Effector memory CD4-positive, alpha-beta T cell (primary cell): ENCODE measurements around the gene PDE1C.
"Not testable (repeated sequence)": the region's sequence is repeated elsewhere in the genome, so short reads cannot be mapped to it uniquely, and the experiment has no call there.

Source experiments
- DNase-seq, 3 donors: peaks; one replicate each; pipeline ENCODE4 v3.0.0-alpha.2; 2020
- H3K27ac ChIP-seq: 2 replicates; pipeline ENCODE4 v1.7.0; 2013; ENCODE audit warnings: mild to moderate bottlenecking, low read length, moderate library complexity; ENCODE audit not compliant: insufficient read depth, poor library complexity, severe bottlenecking
- H3K27me3 ChIP-seq: replicated peaks from 2 replicates; pipeline ENCODE4 v1.7.0; 2013; ENCODE audit warnings: mild to moderate bottlenecking, low read length; ENCODE audit not compliant: insufficient read depth, control insufficient read depth, poor library complexity, severe bottlenecking
- H3K36me3 ChIP-seq: 2 replicates; pipeline ENCODE4 v1.7.0; 2013; ENCODE audit warnings: mild to moderate bottlenecking, low read length, moderate library complexity; ENCODE audit not compliant: control insufficient read depth, insufficient read depth
- H3K4me1 ChIP-seq: 2 replicates; pipeline ENCODE4 v1.7.0; 2013; ENCODE audit warnings: low read length, mild to moderate bottlenecking; ENCODE audit not compliant: control insufficient read depth, insufficient read depth, poor library complexity, severe bottlenecking
- H3K4me3 ChIP-seq: 2 replicates; pipeline ENCODE4 v1.7.0; 2013; ENCODE audit warnings: low read length, low read depth, mild to moderate bottlenecking; ENCODE audit not compliant: insufficient read depth, poor library complexity, severe bottlenecking
- H3K9me3 ChIP-seq: 2 replicates; pipeline ENCODE4 v1.7.0; 2013; ENCODE audit warnings: mild to moderate bottlenecking, low read length, moderate library complexity; ENCODE audit not compliant: control insufficient read depth

PDE1C gene

DNA sequence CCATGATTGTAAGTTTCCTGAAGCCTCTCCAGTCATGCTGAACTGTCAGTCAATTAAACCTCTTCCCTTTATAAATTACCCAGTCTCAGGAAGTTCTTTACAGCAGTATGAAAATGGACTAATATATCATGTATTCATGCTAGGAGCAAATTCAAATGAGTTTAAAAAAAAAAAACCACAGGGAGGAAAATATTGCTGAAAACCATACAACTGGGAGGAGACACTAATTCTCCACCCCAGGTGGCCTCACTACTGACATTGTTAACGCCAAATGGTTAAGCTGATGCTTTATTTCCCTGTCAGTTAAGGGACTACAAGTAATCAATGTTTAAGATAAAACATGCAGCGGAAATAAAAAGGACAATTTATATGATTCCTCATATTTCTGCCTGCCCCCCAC, 55.1 kb downstream of the PDE1C start:
- Histone ChIP-seq H3K9me3 (no peaks in the 10 kb centered on the region), H3K27me3 (no peaks in the 10 kb centered on the region), H3K36me3 (no peaks in the 10 kb centered on the region), H3K27ac (no peak overlapping the region), H3K4me1 (no peaks in the 10 kb centered on the region), H3K4me3 (no peak overlapping the region)
- no peak for DNase-seq

DNA sequence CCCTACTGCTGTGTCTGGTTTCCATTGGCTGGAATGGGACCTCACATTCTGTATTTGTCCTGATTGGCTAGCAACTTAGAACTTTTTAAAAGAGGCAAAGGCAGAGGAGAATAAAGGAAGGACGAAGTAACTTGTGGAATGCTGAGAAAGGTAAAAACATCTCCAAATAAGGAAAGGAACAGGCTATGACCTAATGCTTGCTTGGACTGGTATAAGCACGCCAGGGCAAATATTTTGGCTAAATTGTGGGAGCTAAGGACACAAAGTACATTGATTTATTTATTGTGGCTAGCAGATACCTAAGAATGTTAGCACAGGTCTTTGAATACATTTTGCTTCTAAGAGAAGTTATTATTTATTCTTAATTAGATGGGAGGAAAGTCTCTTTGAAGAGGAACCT, 56.7 kb downstream of the PDE1C start:
- H3K36me3 ChIP-seq, H3K27ac ChIP-seq, H3K4me3 ChIP-seq, H3K9me3 ChIP-seq, DNase-seq, H3K4me1 ChIP-seq, H3K27me3 ChIP-seq: not testable (repeated sequence)

- H3K27me3 ChIP-seq, result no peaks in the 10 kb centered on the region
- no peak overlapping the region for H3K4me3 ChIP-seq
- H3K4me1 ChIP-seq, result no peaks in the 10 kb centered on the region
- DNase-seq, result no peak
- no peaks in the 10 kb centered on the region for H3K9me3 ChIP-seq
- no peaks in the 10 kb centered on the region for H3K36me3 ChIP-seq
- H3K27ac ChIP-seq, result no peak overlapping the region
These were observed 64.6 kb downstream of the PDE1C start for GRCh38 chr7:32005577-32005976.

DNA sequence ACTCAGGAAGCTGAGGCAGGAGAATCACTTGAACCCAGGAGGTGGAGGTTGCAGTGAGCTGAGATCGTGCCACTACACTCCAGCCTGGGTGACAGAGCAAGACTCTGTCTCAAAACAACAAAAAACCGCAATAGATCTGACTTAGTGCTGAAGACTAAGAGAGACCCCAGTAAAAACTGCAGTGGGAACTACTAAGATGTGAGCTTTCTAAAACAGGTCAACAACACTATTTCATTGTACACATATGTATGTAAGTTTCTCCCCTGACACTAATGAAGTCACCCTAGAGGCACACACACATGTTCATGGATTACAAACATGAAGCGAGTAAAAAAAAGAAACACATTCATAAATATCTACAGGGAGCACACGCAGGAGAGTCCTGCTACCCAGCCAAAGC, 68.3 kb downstream of the PDE1C start:
- no peaks in the 10 kb centered on the region for H3K27me3 ChIP-seq
- no peaks in the 10 kb centered on the region for H3K4me1 ChIP-seq
- no peak overlapping the region for H3K27ac ChIP-seq
- no peaks in the 10 kb centered on the region for H3K9me3 ChIP-seq
- no peak overlapping the region for H3K4me3 ChIP-seq
- H3K36me3 ChIP-seq, result no peaks in the 10 kb centered on the region
- DNase-seq, result no peak

DNA sequence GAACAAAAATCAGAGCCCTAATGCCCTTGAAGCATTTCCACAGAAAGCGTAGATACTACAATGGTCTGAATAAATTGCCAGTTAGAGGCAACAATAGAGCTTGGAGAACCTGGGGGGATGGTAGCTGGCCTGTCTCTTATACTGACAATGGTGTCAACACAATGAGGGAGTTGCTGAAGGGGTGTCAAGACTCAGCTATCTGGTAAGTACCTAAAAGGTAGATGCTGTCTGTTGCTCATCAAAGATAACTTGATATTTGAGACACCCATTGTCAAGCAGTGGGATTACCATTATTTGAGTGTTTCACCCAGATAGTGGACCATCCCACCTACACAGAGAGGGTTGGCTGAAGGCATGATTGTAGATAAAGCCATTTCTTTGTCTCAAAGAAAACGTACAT, 72.8 kb downstream of the PDE1C start:
- no peak overlapping the region for H3K4me3 ChIP-seq
- H3K9me3 ChIP-seq, result no peaks in the 10 kb centered on the region
- H3K36me3 ChIP-seq, result no peaks in the 10 kb centered on the region
- no peak overlapping the region for H3K27ac ChIP-seq
- no peaks in the 10 kb centered on the region for H3K4me1 ChIP-seq
- DNase-seq, result no peak
- H3K27me3 ChIP-seq, result no peaks in the 10 kb centered on the region

DNA sequence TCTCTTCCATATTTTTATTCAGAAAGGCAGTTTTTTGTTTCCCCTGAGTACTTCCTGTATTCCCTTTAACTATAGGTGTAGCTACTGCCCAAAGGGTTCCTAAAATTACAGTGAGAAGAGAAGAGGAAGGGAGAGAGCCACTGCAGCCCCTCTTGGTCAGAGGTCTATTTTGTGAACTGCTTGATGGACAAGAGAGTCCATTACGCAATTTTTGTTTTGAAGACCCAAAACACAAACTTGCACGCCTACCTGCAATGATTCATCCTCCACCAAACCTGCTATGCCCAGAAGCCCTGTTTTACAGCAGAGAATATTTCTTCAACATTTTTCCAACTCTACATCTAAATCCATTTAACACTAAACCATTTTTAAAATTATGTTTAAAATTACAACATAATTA, 75.1 kb downstream of the PDE1C start:
- H3K27me3 ChIP-seq, result no peaks in the 10 kb centered on the region
- no peak overlapping the region for H3K4me3 ChIP-seq
- no peak overlapping the region for H3K27ac ChIP-seq
- DNase-seq, result no peak
- no peaks in the 10 kb centered on the region for H3K4me1 ChIP-seq
- H3K9me3 ChIP-seq, result no peaks in the 10 kb centered on the region
- H3K36me3 ChIP-seq, result no peaks in the 10 kb centered on the region

- Histone ChIP-seq H3K4me1 (no peaks in the 10 kb centered on the region), H3K27ac (no peak overlapping the region), H3K9me3 (no peaks in the 10 kb centered on the region), H3K4me3 (no peak overlapping the region), H3K36me3 (no peaks in the 10 kb centered on the region), H3K27me3 (no peaks in the 10 kb centered on the region)
- DNase-seq, result no peak
These were observed 78.4 kb downstream of the PDE1C start for GRCh38 chr7:31991846-31992245.

DNA sequence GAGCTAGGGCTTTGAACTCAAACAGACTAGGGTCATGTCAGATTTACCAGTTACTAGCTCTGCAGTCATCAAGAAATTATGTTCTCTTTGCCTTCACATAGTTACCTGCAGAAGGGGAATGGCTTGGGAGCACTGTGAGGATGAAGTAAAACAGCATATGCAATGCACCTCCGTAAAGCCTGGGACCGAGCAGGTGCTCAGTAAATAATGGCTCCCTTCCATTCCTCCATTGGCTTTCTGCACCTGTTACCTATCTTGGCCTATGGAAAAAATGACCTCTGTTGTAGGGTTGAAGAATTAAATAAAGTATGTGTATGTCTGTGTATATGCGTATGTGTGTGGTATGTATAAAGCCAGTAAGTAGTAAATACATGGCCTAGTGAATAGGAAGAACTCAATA, 78.8 kb downstream of the PDE1C start:
- H3K4me1 ChIP-seq, result no peaks in the 10 kb centered on the region
- H3K9me3 ChIP-seq, result no peaks in the 10 kb centered on the region
- H3K36me3 ChIP-seq, result no peaks in the 10 kb centered on the region
- H3K4me3 ChIP-seq, result no peak overlapping the region
- no peak for DNase-seq
- no peaks in the 10 kb centered on the region for H3K27me3 ChIP-seq
- H3K27ac ChIP-seq, result no peak overlapping the region

GRCh38 chr7:31986878-31987518, 83.2 kb downstream of the PDE1C start:
- no peaks in the 10 kb centered on the region for H3K4me1 ChIP-seq
- H3K9me3 ChIP-seq, result no peaks in the 10 kb centered on the region
- no peaks in the 10 kb centered on the region for H3K36me3 ChIP-seq
- no peak overlapping the region for H3K27ac ChIP-seq
- DNase-seq, result no peak
- no peaks in the 10 kb centered on the region for H3K27me3 ChIP-seq
- no peak overlapping the region for H3K4me3 ChIP-seq

- Histone ChIP-seq H3K9me3 (no peaks in the 10 kb centered on the region), H3K4me3 (no peak overlapping the region), H3K36me3 (no peaks in the 10 kb centered on the region), H3K4me1 (no peaks in the 10 kb centered on the region), H3K27me3 (no peaks in the 10 kb centered on the region), H3K27ac (no peak overlapping the region)
- no peak for DNase-seq
These were observed 87.2 kb downstream of the PDE1C start for GRCh38 chr7:31982962-31983361.
